Endodermal cell (in vitro differentiated cells): ENCODE measurements around the gene COL23A1. TPM values are rescaled to one million over a fixed set of nuclear protein-coding genes. Genes with fewer than 3 reads are reported as not detected.

Experiments
- DNase-seq: peaks from one replicate; pipeline ENCODE4 v3.0.0-alpha.2; 2017
- H3K27ac ChIP-seq: 2 replicates; pipeline ENCODE4 v1.5.1; 2013; ENCODE audit warnings: mild to moderate bottlenecking, low read depth, low read length, moderate library complexity
- H3K27me3 ChIP-seq: 2 replicates; pipeline ENCODE4 v1.6.1; 2013; ENCODE audit warnings: mild to moderate bottlenecking, low read length, moderate library complexity; ENCODE audit not compliant: insufficient read depth, control insufficient read depth, poor library complexity, severe bottlenecking
- H3K36me3 ChIP-seq: 2 replicates; pipeline ENCODE4 v1.7.0; 2013; ENCODE audit warnings: mild to moderate bottlenecking, low read length, moderate library complexity; ENCODE audit not compliant: control insufficient read depth, insufficient read depth
- H3K4me1 ChIP-seq: one replicate; pipeline ENCODE4 v1.7.0; 2013; ENCODE audit warnings: low read length; ENCODE audit not compliant: control insufficient read depth, insufficient read depth
- H3K4me3 ChIP-seq: 2 replicates; pipeline ENCODE4 v1.5.1; 2013; ENCODE audit warnings: mild to moderate bottlenecking, low read length, moderate library complexity
- H3K9ac ChIP-seq: 2 replicates; pipeline ENCODE4 v1.6.1; 2013; ENCODE audit warnings: mild to moderate bottlenecking, low read length, moderate library complexity; ENCODE audit not compliant: poor library complexity, severe bottlenecking; ENCODE audit errors: extremely low read depth
- H3K9me3 ChIP-seq: 2 replicates; pipeline ENCODE4 v1.6.1; 2013; ENCODE audit warnings: mild to moderate bottlenecking, low read length, moderate library complexity; ENCODE audit not compliant: control insufficient read depth
- H3K27ac Mint-ChIP-seq: 2 replicates; pipeline ENCODE4 v1.8.0; 2020; ENCODE audit warnings: mixed read lengths
- H3K27me3 Mint-ChIP-seq: 2 replicates; pipeline ENCODE4 v1.8.0; 2021; ENCODE audit warnings: mild to moderate bottlenecking, mixed read lengths; ENCODE audit not compliant: insufficient read depth
- H3K36me3 Mint-ChIP-seq: 2 replicates; pipeline ENCODE4 v1.8.0; 2020; ENCODE audit warnings: low read depth, mixed read lengths
- H3K4me1 Mint-ChIP-seq: 2 replicates; pipeline ENCODE4 v1.8.0; 2020; ENCODE audit warnings: mixed read lengths
- H3K4me3 Mint-ChIP-seq: 2 replicates; pipeline ENCODE4 v1.8.0; 2020; ENCODE audit warnings: mild to moderate bottlenecking, moderate library complexity, mixed read lengths
- H3K9me3 Mint-ChIP-seq: 2 replicates; pipeline ENCODE4 v1.8.0; 2020; ENCODE audit warnings: mild to moderate bottlenecking, mixed read lengths
- CTCF ChIP-seq: fragments of 200-600 bp; sonication (generic); conservative IDR thresholded peaks from 2 replicates; pipeline ENCODE4 v1.5.0; 2021; ENCODE audit warnings: antibody characterized with exemption, mild to moderate bottlenecking
- WGBS, 2 experiments: methylation state at CpG; one replicate each; pipeline versions ENCODE4 v1.1.5 to v1.1.7; 2013; ENCODE audit warnings: missing lambda C conversion rate in 2 of 2, mixed read lengths in 1 of 2; ENCODE audit not compliant: insufficient coverage in 1 of 2, insufficient read length in 1 of 2; 5-methylcytosine and 5-hydroxymethylcytosine counted together
- total RNA-seq, 2 donors: library from RNA; stranded (reverse); fragmentation: NEBNext Ultra II Directional in 1 of 2; extraction: Animal tissue kit (Norgen Biotek cat#: 25700) in 1 of 2; gene quantifications; 2 replicates in 1 of 2; 3 replicates in 1 of 2; pipeline ENCODE4 v1.2.1, GENCODE V29; 2021

The COL23A1 gene
- total RNA-seq, 2 donors from 2014 or later, result 50.2 to 71.3 TPM

DNA sequence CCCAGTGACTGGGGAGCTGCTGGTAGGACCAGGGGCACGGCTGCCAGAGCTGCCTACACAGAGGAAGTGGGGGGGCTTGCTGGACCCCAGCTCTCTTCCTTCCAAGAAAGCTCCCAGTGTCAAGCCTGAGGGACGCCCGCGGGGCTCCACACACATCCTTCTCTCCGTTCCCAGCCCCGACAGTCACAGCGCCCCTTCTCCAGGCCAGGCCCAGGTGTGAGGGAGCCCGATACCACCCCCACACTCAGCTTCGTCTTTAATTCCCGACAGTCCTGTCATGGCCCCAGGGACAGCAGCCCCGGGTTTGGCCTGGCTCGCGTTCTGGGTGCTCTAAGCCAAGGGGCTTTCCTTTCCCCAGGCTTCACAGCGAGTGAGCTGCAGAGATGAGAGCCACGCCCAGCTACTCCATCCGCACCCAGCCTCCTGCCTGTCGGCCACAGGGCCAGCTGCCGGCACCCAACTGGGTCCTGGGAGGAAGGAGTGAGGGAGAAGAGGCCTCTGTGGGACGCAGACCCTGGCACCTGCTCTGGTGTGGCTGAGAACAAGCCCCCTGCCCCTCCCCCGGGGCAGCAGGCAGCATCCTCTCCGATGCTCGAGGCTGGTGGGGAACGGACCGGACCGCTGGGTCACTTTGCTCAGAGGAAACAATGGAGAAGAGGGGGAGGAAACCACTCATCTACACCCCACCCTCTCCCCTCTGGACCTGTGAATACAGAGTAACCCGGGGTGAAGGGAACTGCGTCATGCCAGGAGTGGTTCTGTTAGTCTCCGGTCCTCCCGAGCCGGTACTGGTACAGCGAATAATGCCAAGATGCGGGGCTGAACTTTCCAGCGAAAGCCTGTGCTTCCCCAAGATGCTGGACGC is 303.7 kb downstream of the COL23A1 start:
- H3K9ac ChIP-seq, result no peak overlapping the region
- no peak overlapping the region for H3K27ac ChIP-seq
- no peak for DNase-seq
- Mint-ChIP-seq H3K27me3 (no peaks in the 10 kb centered on the region), H3K27ac (no peak overlapping the region), H3K36me3 (peaks cover 9% of the 10 kb centered on the region), H3K9me3 (no peaks in the 10 kb centered on the region), H3K4me3 (no peak overlapping the region), H3K4me1 (peaks cover 6% of the 10 kb centered on the region)
- H3K27me3 ChIP-seq, result no peaks in the 10 kb centered on the region
- TF ChIP-seq CTCF, result no peak
- 91 to 93% methylated on average over 11 to 34 of the region's 34 CpGs for WGBS, 2 experiments
- H3K9me3 ChIP-seq, result peaks cover 9% of the 10 kb centered on the region
- H3K4me3 ChIP-seq, result no peak overlapping the region
- no peaks in the 10 kb centered on the region for H3K4me1 ChIP-seq
- no peaks in the 10 kb centered on the region for H3K36me3 ChIP-seq

- no peak for DNase-seq
- H3K4me3 ChIP-seq, result no peak overlapping the region
- H3K9me3 ChIP-seq, result peaks cover 9% of the 10 kb centered on the region
- Mint-ChIP-seq H3K4me3 (no peak overlapping the region), H3K36me3 (peaks cover 9% of the 10 kb centered on the region), H3K4me1 (peaks cover 6% of the 10 kb centered on the region), H3K27ac (no peak overlapping the region), H3K9me3 (no peaks in the 10 kb centered on the region), H3K27me3 (no peaks in the 10 kb centered on the region)
- TF ChIP-seq CTCF, result no peak
- no peaks in the 10 kb centered on the region for H3K4me1 ChIP-seq
- no peaks in the 10 kb centered on the region for H3K27me3 ChIP-seq
- no peak overlapping the region for H3K9ac ChIP-seq
- no peaks in the 10 kb centered on the region for H3K36me3 ChIP-seq
- H3K27ac ChIP-seq, result no peak overlapping the region
- WGBS, 2 experiments, result 93 to 95% methylated on average over 12 to 19 of the region's 19 CpGs
Measured at GRCh38 chr5:178285399-178286225, 304.6 kb downstream of the COL23A1 start.

DNA sequence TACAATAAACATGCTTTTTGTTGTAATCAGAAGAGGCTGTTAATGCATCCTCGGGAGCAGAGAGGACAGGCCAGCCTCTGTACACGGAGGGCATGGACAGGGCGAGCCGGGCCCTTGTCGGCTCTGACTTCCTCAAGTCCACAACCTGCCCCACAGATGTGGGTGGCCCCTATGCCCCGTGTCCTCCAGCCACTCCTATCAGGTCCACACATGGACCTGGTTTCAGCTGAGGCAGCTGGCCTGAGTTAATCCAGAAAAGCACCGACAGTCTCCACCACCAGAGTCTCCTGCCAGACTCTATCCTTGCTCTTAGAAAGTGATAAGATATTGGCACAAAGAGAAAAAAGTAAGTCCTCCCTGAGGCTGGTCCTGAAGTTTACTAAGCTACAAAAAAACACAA is 305.2 kb downstream of the COL23A1 start:
- Mint-ChIP-seq H3K4me3 (no peak overlapping the region), H3K9me3 (no peaks in the 10 kb centered on the region), H3K4me1 (peaks cover 6% of the 10 kb centered on the region), H3K27me3 (no peaks in the 10 kb centered on the region), H3K36me3 (peaks cover 7% of the 10 kb centered on the region), H3K27ac (no peak overlapping the region)
- no peak for DNase-seq
- Histone ChIP-seq H3K27ac (no peak overlapping the region), H3K36me3 (no peaks in the 10 kb centered on the region), H3K27me3 (no peaks in the 10 kb centered on the region), H3K9me3 (peaks cover 9% of the 10 kb centered on the region), H3K4me1 (no peaks in the 10 kb centered on the region), H3K4me3 (no peak overlapping the region), H3K9ac (no peak overlapping the region)
- no peak for TF ChIP-seq CTCF
- WGBS, 2 experiments, result 90 to 92% methylated on average over 2 to 7 of the region's 7 CpGs
